ENCODE data around the gene HS2ST1.
"Not testable (repeated sequence)": the region's sequence is repeated elsewhere in the genome, so short reads cannot be mapped to it uniquely, and the experiment has no call there.

The HS2ST1 gene

DNA sequence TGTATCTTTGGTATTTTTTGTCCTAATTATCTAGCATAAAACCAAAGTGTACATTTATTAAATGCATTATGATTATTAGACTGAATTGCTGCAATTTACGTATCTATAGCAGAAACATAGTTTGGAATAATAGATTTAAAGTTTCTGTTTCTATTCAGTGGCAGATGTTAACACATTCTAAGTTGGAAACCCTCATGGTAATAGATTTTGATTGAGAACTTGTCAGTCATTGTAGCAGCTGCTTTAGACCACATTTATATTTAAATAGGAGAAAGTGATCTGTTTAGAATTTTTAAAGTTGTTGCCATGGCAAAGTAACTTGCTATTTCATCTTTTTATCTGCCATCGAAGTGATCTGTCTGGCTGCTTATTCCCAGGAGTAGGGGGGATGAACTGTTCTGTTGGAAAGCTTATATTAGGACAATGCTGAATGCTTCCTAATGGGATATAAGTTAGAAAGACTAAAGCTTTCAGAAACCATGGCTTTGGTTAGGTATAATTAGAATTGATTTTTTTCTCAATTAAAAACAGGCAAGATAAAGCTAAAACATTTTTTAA is 61.6 kb downstream of the HS2ST1 start:
- DNase-seq = no peak

DNA sequence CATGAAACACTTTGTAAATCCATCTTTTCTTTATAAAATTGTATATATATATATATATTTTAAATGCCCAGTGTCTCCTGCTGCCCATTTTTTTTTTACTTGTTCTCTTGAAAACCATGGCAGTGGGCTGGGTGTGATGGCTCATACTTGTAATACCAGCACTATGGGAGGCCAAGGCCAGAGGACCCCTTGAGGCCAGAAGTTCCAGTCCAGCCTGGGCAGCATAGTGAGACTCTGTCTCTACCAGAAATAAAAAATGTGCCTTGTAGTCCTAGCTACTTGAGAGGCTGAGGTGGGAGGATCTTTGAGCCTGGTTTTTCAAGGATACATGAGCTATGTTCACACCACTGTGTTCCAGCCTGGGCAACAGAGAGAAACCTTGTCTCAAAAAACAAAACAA is 62.2 kb downstream of the HS2ST1 start:
- no peak for DNase-seq

DNA sequence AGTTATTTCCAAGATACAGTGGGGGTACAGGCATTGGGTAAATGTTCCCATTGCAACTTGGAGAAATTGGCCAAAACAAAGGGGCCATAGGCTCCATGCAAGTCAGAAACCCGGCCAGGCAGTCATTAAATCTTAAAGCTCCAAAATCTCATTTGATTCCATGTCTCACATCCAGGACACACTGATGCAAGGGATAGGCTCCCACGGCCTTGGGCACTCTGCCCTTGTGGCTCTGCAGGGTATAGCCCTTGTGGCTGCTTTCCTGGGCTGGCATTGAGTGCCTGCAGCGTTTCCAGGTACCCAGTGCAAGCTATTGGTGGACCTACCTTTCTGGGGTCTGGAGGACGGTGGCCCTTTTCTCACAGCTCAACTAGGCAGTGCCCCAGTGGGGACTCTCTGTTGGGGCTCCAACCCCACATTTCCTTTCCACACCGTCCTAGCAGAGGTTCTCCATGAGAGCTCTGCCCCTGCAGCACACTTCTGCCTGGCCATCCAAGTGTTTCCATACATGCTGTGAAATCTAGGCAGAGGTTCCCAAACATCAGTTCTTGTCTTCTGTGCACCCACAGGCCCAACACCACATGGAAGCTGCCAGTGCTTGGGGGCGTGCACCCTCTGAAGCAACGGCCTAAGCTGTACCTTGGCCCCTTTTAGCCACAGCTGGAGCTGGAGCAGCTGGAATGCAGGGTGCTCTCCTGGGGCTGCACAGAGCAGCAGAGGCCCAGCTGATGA is 67.2 kb downstream of the HS2ST1 start:
- no peak for DNase-seq

DNA sequence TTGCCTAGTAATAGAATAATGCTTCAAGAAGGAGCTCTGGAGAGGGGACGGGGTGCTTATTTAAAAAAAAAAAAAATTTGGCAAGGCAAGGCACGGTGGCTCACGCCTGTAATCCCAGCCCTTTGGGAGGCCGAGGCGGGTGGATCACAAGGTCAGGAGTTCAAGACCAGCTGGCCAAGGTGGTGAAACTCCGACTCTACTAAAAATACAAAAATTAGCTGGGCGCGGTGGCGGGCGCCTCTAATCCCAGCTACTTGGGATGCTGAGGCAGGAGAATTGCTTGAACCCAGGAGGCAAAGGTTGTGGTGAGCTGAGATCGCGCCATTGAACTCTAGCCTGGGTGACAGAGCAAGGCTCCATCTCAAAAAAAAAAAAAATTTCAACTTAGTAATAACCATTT is 69.2 kb downstream of the HS2ST1 start:
- DNase-seq = not testable (repeated sequence)

DNA sequence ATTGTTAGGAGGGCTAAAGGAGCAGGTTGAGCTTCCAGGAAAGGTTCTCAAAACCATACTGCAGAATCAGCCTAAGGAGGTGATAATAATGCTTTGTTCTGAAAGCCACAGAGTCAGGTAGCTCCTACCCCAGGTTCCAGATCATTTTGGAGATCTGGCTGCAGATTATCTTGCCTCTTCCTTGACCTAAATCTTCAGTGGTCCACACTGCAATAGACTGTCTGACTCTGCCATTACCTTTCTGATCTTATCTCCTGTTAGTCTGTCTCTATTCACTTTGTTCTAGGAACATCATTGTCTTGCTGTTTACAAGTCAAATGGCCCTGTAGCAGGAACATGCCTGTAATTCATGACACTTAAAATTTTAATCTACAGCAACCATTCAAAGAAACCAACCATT is 73.0 kb downstream of the HS2ST1 start:
- DNase-seq = no peak

DNA sequence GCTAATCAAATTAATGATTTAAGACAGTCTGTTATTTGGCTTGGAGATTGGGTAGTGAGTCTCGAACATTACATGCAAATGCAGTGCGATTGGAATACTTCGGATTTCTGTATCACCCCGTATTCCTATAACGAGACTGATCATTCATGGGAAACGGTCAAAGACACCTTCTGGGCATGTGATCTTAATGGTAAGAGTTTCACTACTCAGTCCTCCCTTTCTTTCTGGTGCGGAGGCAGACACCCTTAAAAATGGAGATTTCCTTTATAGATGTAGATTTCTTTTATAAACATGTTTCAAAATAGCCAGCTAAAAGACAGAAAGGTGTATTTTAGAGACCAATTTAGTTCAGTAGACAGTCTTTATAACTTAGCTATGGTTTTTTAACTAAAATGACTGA is 74.4 kb downstream of the HS2ST1 start:
- no peak for DNase-seq

DNA sequence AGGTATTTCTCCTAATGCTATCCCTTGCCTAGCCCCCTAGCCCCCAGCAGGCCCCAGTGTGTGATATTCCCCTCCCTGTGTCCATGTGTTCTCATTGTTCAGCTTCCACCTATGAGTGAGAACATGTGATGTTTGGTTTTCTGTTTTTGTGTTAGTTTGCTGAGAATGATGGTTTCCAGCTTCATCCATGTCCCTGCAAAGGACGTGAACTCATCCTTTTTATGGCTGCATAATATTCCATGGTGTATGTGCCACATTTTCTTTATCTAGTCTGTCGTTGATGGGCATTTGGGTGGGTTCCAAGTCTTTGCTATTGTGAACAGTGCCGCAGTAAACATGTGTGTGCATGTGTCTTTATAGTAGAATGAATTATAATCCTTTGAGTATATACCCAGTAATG is 75.3 kb downstream of the HS2ST1 start:
- not testable (repeated sequence) for DNase-seq

DNA sequence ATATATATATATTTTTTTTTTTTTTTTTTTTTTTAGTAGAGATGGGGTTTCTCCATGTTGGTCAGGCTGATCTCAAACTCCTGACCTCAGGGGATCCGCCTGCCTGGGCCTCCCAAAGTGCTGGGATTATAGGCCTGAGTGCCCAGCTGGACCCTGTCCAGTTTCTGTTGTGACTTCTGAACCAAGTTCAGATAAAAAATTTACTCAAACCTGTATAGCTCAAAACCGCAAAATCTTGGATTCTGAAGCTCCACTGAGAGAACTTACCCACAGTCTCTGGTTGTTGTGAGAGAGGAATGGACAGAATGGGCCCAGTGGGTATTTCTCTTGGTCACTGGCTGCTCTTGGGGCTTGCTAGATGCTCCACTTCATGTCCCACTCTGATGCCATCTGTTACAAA is 76.4 kb downstream of the HS2ST1 start:
- no peak for DNase-seq

DNA sequence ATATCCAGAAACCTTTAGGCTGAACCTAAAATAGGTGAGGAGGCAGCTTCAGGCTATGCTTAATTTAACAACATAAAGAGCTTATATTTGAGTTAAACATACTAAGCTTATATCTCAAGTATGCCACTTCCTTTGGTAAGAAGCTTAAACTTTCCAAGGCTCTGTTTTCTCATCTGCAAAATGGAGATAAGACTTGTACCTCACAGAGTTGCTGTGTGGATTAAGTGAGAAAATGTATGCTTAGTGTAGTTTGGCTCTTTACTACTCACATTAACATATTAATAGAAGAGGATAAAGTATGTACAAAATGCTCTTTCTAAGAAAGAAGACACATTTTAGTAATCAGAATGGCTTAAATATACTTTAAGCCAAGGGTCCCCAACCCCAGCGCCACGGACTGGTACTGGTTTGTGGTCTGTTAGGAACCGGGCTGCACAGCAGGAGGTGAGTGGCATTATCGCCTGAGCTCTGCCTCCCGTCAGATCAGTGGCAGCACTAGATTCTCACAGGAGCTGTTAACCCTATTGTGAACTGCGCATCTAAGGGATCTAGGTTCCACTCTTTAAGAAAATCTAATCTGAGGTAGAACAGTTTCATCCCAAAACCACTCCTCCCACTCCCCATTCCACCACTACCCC is 77.2 kb downstream of the HS2ST1 start:
- DNase-seq = no peak

DNA sequence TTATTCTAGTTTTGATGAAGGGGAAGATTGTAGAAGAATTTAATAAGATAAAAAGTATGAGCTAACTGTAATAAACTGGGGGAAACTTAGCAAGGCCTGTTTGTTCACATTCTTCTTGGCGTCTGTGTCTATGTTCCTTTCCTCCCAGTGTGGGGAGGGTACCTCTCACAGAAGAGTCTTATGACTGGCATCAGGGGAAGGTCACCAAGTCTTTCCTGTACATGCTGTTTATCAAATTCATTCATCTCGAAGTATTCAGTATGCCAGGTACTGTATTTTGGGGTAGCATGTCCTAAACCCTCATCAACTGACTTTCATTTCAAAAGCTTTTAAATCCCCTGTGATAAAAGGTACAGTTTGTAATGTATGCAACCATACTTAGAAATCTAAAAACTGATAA is 78.4 kb downstream of the HS2ST1 start:
- DNase-seq = no peak

DNA sequence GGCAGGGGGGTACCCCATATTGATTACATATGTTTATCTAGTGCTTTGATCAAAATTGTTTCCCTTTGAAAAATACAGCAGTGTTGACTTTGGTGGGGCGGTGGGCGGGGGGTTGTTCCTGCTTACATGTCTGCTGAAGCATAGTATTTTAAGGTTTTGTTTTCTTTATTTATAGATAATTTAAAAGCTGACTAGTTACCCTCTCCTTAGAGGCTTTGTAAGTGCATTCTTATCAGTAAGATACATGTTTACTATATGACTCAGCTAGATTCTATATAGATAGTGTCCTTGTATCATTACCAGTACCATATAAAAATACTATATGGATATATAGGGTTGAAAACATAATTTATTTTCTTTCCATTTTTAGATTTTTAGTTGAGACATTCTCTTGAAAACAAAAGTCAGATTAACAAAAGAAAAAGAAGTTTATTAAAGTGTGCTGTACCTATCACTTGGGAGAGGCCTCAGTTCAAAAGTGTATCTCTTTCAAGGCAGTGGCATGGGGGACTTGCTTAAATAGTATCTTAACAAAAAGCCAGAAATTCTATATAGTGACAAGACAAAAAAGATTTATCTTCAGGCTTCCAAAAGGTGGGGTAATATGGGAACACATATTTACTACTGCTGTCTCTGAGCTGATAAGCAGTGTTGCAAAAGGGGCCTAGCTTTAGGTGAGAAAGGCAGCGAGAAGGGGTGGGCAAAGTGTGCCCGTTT is 79.0 kb downstream of the HS2ST1 start:
- no peak for DNase-seq

DNA sequence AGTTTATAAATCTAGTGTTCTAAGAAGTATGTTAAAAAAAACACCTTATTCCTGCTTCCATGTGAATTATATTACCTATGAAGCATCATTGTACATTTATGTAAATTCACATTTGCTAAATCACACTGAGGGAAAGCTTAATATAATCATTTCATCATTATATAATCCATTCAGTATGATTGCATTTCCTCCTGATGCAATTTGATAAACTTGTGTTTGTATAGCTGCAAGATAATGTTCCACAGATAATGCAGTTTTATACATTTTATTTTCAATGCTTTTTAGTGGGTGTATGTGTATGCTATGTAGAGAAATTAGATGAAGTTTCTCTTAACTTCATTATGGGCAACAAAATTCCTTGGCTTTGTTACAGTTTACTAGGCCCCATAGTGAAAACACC is 79.6 kb downstream of the HS2ST1 start:
- no peak for DNase-seq

DNA sequence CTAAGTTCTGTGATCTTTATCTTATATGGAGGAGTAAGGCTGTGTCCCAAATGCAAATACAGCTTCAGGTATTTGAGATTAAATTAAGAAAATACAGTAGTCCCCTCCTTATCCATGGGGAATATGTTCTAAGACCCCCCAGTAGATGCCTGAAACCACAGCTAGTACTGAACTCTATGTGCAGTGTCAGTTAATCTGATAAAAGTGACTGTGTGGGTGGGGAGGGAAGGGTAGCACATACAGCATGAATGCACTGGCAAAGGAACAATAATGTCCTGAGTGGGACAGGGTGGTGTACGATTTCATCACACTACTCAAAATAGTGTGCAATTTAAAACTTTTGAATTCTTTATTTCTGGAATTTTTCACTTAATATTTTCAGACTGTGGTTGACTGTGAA is 83.1 kb downstream of the HS2ST1 start:
- DNase-seq = no peak

DNA sequence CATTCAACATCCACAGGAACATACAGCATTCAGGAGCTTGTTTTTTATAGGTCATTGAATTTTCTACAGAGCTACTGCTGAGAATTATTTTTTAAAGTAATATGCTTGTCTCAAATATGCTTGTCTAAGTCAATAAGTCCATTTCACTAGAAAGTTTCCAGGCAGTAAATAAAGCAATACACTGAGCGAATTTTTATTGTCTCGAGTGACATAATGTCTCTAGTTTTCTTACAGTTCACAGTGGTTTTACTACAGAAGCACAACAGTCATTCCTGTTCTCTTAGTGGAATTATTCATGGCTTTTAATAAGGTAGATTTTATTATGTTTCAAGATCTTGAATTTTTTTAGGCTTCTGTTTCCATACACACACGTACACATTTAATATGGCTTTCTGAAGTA is 83.8 kb downstream of the HS2ST1 start:
- DNase-seq = no peak

DNA sequence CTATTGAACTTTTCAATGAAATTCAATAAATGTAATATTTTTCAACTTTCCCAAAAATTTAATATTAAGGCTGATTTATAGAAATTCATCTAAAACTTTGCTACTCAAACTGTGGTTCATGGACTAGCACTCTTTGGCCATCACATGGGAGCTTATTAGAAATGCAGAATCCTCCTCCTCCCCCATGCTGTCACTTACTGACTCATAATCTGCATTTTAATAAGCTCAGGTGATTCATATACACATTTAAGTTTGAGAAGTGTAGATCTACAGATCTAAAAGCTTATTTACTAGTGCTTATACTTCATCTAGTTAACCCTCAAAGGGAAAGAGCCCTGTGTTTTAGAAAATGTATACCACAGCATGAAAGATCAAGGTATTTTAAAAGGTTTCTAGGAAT is 84.3 kb downstream of the HS2ST1 start:
- no peak for DNase-seq

DNA sequence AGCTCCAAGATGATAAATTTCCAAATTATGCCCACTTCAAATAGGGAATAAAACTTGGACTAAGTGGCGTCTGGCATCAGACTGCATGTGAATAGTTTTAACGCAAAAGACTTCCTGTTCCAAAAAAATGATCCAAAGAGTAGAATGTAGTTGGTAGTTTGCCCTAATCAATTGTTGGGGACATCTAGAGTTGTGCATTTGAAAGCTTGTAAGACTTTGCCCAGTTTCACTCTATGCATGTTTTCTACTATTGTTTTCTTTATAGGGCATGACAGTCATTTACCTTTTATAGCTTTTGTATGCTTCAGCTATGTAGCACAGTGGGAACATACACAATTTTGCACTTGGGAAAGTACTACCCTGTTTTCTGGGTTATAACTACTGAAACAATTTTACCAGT is 86.0 kb downstream of the HS2ST1 start:
- DNase-seq = no peak

DNA sequence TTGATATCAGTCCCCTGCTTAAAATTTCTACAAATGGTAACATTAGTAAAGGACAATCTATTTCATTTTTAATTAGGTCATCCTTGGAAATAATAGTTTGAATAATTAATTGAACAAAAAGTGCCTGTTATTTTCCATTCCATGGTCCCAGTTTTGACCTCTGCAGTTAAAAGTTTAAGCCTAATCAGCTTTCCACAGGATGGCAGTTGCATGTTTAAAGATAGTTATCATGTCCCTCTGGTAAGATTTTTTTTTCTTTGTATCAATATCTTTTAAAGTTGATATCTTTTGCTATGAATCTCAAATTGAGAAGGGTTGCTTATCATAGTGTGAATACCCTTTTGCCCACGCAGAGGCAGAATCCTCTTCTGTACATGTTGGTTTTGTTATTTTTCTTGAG is 90.4 kb downstream of the HS2ST1 start:
- no peak for DNase-seq

DNA sequence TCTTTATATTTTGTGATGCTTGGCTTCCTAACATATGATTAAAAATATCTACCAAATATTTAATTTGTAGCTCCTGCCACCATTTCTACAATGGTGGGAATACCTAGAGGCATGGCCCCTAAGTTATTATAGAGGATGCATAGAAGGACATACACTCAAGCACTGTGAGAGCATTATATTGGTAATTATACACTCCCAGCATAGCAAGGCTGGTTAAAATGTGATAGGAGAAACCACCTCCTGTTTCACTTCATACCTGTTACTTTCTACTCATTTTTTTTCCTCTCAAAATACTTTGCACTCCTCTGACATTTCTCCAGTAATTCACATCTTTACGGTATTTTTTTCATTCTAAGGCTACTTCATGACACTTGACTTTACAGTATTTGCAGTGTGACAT is 92.9 kb downstream of the HS2ST1 start:
- no peak for DNase-seq

DNA sequence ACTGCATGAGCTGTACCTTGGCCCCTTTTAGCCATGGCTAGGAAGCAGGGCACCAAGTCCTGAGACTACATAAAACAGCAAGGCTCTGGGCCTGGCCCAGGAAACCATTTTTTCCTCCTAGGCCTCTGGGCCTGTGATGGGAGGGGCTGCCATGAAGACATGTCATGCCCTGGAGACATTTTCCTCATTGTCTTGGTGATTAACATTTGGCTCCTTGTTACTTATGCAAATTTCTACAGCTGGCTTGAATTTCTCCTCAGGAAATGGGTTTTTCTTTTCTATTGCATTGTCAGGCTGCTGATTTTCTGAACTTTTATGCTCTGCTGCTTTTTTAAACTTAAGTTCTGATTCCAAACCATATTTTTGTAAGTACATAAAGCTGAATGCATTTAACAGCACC is 99.0 kb downstream of the HS2ST1 start:
- not testable (repeated sequence) for DNase-seq

DNA sequence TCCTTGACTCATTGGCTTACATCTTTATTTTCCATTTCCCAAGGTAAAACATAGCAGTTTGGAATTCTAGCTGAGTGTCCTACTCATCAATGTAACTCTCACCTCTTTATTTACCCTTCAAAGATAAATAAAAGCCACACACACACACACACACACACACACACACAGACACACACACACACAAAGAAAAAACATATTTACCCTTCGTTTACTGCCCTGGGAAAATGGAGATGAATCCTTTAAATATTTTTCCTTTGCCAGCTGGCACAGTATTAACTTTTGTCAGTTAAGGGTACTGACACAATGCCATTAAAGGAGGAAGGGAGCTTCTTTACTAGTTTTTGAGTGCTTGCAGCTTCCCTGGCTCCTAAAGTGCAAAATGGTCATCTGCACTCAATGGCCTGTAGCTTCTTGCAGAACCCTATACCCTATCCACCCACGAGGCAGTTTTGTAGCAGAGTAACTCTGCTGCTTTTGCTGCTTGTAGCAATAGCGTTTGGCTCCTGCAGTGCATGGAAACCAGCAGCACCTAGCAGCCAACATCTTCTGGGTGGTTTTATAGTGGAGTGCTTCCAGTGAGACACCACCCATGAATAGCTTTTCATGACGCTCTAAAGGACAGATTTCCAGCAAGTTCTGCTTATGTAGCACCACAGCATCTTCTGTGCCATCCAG is 103.7 kb downstream of the HS2ST1 start:
- no peak for DNase-seq

DNA sequence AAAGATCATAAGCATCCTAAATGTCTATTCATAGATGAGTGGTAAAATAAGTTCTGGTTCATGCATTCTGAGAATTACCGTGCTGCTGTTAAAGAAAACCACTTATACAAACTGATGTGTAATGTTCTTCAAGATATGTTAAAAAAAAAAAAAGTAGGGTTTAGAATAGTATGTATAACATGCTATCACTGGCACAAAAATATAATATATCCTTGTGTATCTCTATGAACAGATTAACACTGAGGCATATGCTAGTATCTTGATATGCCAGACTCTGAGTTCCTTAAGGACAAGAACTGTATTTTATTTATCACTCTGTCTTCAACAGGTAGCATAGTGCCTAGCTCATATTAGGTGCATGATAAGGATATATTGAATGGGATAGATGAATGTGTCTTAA is 108.9 kb downstream of the HS2ST1 start:
- no peak for DNase-seq

DNA sequence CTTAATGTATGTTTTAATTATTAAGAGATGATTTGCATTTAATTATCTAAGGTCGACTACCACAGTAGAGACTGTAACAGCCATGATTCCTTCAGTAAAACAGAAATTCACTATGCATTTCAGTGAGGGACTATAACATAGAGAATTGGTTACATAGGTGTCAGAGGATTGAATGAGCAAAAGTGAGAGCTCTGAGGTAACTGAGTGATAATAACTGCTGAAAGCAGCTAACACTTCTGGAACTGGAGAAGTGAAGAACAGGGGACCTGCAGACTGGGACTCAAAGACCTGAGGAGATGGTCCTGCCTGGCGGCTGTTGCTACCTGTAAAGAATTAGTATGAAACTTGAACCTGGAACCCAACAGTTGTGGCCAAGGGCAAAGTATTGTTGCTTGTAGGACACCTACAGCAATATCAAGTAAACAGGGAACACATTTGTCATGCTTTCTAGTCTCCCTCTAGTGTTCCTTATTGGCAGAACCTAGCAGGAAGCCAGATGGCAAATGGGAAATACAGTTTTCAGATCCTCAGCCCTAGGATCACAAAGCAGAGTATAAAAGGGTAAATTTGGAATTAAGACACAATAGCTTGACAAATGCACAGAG is 110.6 kb downstream of the HS2ST1 start:
- DNase-seq = no peak

DNA sequence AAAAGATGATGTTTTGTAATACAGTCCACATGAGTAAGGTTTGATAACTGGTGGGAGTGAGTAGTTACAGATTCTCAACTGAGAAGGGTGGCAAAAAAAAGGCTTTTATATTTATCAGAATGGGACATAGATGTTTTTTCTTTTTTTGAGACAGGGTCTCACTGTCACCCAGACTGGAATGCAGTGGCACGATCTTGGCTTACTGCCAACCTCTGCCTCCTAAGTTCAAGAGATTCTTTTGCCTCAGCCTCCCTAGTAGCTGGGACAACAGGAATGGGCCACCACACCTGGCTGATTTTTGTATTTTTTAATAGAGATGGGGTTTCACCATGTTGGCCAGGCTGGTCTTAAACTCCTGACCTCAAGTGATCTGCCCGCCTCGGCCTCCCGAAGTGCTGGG is 113.1 kb downstream of the HS2ST1 start:
- DNase-seq = not testable (repeated sequence)
